WTC11 (cell line): ENCODE results near the gene PI4KB. TPM values are rescaled to one million over a fixed set of nuclear protein-coding genes. Genes with fewer than 3 reads are reported as not detected.

Experiments
- ATAC-seq: fragments of 200-7000 bp; cut with Tn5 transposase; 2 replicates; pipeline ENCODE4 v1.10.0; 2021; ENCODE audit warnings: mild to moderate bottlenecking, moderate library complexity
- CTCF ChIA-PET: fragments of 300-600 bp; sonication (Branson Sonifier 250); formaldehyde crosslinking; loops from one replicate; lab custom pipeline; 2021; ENCODE audit warnings: antibody characterized with exemption; lab: Charles Lee
- POLR2A ChIA-PET: fragments of 350-600 bp; sonication (Branson Sonifier 250); formaldehyde crosslinking; loops from one replicate; lab custom pipeline; 2021; ENCODE audit warnings: antibody characterized with exemption; lab: Charles Lee
- DNase-seq: peaks from one replicate; pipeline ENCODE4 v3.0.0; 2021; ENCODE audit warnings: low spot score
- H3K27ac Mint-ChIP-seq: 2 replicates; pipeline ENCODE4 v1.8.0; 2021; ENCODE audit warnings: mixed read lengths
- H3K27me3 Mint-ChIP-seq: 2 replicates; pipeline ENCODE4 v1.8.0; 2021; ENCODE audit warnings: low read depth, mild to moderate bottlenecking, moderate library complexity, mixed read lengths
- H3K36me3 Mint-ChIP-seq: 2 replicates; pipeline ENCODE4 v1.8.0; 2021; ENCODE audit warnings: mixed read lengths
- H3K4me1 Mint-ChIP-seq: 2 replicates; pipeline ENCODE4 v1.8.0; 2022; ENCODE audit warnings: mixed read lengths
- H3K4me3 Mint-ChIP-seq: 2 replicates; pipeline ENCODE4 v1.8.0; 2021; ENCODE audit warnings: mild to moderate bottlenecking, moderate library complexity, mixed read lengths
- H3K9me3 Mint-ChIP-seq: 2 replicates; pipeline ENCODE4 v1.8.0; 2021; ENCODE audit warnings: mixed read lengths
- ATF1 ChIP-seq: sonication (generic); formaldehyde crosslinking; IDR thresholded peaks from 2 replicates; pipeline ENCODE4 v1.8.1; 2023; ENCODE audit warnings: mild to moderate bottlenecking, moderate library complexity, missing genetic modification reagents
- ELF4 ChIP-seq: sonication (generic); formaldehyde crosslinking; IDR thresholded peaks from 2 replicates; pipeline ENCODE4 v1.8.1; 2022; ENCODE audit warnings: low read depth, mild to moderate bottlenecking, moderate library complexity, missing genetic modification reagents
- FOXP1 ChIP-seq: sonication (generic); formaldehyde crosslinking; IDR thresholded peaks from 2 replicates; pipeline ENCODE4 v1.8.0; 2022; ENCODE audit warnings: missing genetic modification reagents, mild to moderate bottlenecking, moderate library complexity, borderline replicate concordance
- GABPB1 ChIP-seq: sonication (generic); formaldehyde crosslinking; IDR thresholded peaks from 2 replicates; pipeline ENCODE4 v1.8.1; 2023; ENCODE audit warnings: mild to moderate bottlenecking, missing genetic modification reagents
- GRHL2 ChIP-seq: fragments of 250-450 bp; sonication (Bioruptor Pico); IDR thresholded peaks from 2 replicates; pipeline ENCODE4 v1.8.0; 2022; ENCODE audit warnings: mild to moderate bottlenecking, moderate library complexity; ENCODE audit not compliant: insufficient replicate concordance, severe bottlenecking
- GTF2I ChIP-seq: fragments of 250-450 bp; sonication (Bioruptor Pico); conservative IDR thresholded peaks from 2 replicates; pipeline ENCODE4 v1.4.0; 2021; ENCODE audit warnings: mild to moderate bottlenecking
- IRF2 ChIP-seq: sonication (generic); formaldehyde crosslinking; IDR thresholded peaks from 2 replicates; pipeline ENCODE4 v1.8.0; 2022; ENCODE audit warnings: low read depth, missing genetic modification reagents, borderline replicate concordance
- NFATC4 ChIP-seq: fragments of 250-450 bp; sonication (Bioruptor Pico); IDR thresholded peaks from 2 replicates; pipeline ENCODE4 v1.9.0; 2021; ENCODE audit warnings: mild to moderate bottlenecking
- NFYB ChIP-seq: sonication (generic); formaldehyde crosslinking; conservative IDR thresholded peaks from 2 replicates; pipeline ENCODE4 v1.8.0; 2022; ENCODE audit warnings: low read depth, missing genetic modification reagents
- OVOL2 ChIP-seq: fragments of 250-450 bp; sonication (Bioruptor Pico); IDR thresholded peaks from 2 replicates; pipeline ENCODE4 v1.9.0; 2021; ENCODE audit warnings: mild to moderate bottlenecking, borderline replicate concordance
- ZNF121 ChIP-seq: sonication (generic); formaldehyde crosslinking; IDR thresholded peaks from 2 replicates; pipeline ENCODE4 v1.8.0; 2023; ENCODE audit warnings: missing genetic modification reagents
- ZNF396 ChIP-seq: fragments of 250-450 bp; sonication (Bioruptor Pico); IDR thresholded peaks from 2 replicates; pipeline ENCODE4 v1.8.0; 2021; ENCODE audit warnings: mild to moderate bottlenecking, moderate library complexity, borderline replicate concordance
- total RNA-seq: library from RNA; stranded (reverse); gene quantifications from 3 replicates; pipeline ENCODE4 v1.2.3, GENCODE V29; 2021
- TF ChIP-seq, protein P1 (sequence below): sonication (generic); formaldehyde crosslinking; IDR thresholded peaks from 2 replicates; pipeline ENCODE4 v1.8.1; 2023; ENCODE audit warnings: mild to moderate bottlenecking, missing genetic modification reagents, borderline replicate concordance
- TF ChIP-seq, protein P2 (sequence below): fragments of 250-450 bp; sonication (Bioruptor Pico); IDR thresholded peaks from 2 replicates; pipeline ENCODE4 v1.9.0; 2021; ENCODE audit warnings: mild to moderate bottlenecking
- TF ChIP-seq, protein P3 (sequence below): sonication (generic); formaldehyde crosslinking; IDR thresholded peaks from 2 replicates; pipeline ENCODE4 v1.8.1; 2023; ENCODE audit warnings: mild to moderate bottlenecking, missing genetic modification reagents, moderate library complexity
- TF ChIP-seq, protein P4 (sequence below): fragments of 250-450 bp; sonication (Bioruptor Pico); IDR thresholded peaks from 2 replicates; pipeline ENCODE4 v1.9.0; 2021; ENCODE audit warnings: mild to moderate bottlenecking
- TF ChIP-seq, protein P5 (sequence below): sonication (generic); formaldehyde crosslinking; conservative IDR thresholded peaks from 2 replicates; pipeline ENCODE4 v1.8.1; 2023; ENCODE audit warnings: mild to moderate bottlenecking, low read depth, missing genetic modification reagents, moderate library complexity
- TF ChIP-seq, protein P6 (sequence below): sonication (generic); formaldehyde crosslinking; IDR thresholded peaks from 2 replicates; pipeline ENCODE4 v1.8.1; 2023; ENCODE audit warnings: mild to moderate bottlenecking, missing genetic modification reagents
- TF ChIP-seq, protein P7 (sequence below): sonication (generic); formaldehyde crosslinking; IDR thresholded peaks from 2 replicates; pipeline ENCODE4 v1.8.1; 2022; ENCODE audit warnings: mild to moderate bottlenecking, moderate library complexity, missing genetic modification reagents
- TF ChIP-seq, protein P8 (sequence below): sonication (generic); formaldehyde crosslinking; IDR thresholded peaks from 2 replicates; pipeline ENCODE4 v1.8.0; 2023; ENCODE audit warnings: missing genetic modification reagents

The PI4KB gene
- total RNA-seq, 1 experiment from 2014 or later, result 33.6 TPM

DNA sequence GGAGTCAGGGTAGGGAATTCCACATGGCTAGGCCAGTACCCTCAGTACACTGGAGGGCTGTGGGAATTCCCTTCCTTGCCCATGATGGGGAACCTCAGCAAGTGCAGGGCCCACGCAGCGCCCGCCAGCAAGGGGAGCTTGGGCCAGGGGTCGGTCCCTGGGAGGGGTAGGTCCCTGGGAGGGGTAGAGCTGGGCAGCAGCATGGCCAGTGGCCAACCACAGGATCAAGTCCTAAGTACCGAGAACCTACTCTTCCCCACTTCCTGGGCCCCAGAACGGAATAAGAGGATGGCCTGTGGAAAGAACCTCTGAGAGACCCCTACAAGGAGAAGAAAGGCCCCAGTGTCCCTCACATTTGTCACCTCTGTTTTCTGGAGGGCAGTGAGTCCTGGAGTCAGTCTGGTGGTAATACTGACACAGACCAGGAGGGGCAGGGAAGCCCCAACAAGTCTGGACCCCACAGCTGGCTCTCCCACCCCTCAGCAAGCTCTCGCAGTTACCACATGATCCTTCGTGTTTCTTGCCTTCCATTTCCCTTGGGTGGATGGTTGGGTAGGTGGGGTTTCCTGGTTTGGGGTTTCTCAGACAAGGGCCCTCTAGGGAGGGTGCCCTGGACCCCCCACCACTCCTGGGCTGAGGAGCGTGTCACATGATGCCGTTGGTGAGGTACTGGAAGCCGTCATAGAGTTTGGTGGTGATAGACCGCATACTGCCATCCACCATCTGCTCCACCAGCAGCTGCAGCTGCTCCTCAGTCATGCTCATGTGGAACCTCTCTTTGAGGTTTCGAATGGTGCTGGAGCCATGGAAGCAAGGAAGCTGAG is 34.8 kb downstream of the PI4KB start:
- Mint-ChIP-seq H3K9me3 (no peaks in the 10 kb centered on the region), H3K27ac (no peak overlapping the region; the same call in 1 of the 2 replicates), H3K36me3 (peaks cover 45% of the 10 kb centered on the region), H3K4me1 (peaks cover 30% of the 10 kb centered on the region), H3K27me3 (no peaks in the 10 kb centered on the region), H3K4me3 (no peak overlapping the region)
- TF ChIP-seq GABPB1 (CRISPR knock-in tag) (no peak), GRHL2 (no peak), NFYB (CRISPR knock-in tag) (no peak), ZNF121 (CRISPR knock-in tag) (no peak), OVOL2 (CRISPR knock-in tag) (no peak), ATF1 (CRISPR knock-in tag) (no peak), ELF4 (CRISPR knock-in tag) (no peak), FOXP1 (CRISPR knock-in tag) (no peak), GTF2I (no peak), ZNF396 (CRISPR knock-in tag) (no peak), IRF2 (CRISPR knock-in tag) (no peak), NFATC4 (0 out of 2 replicates have a peak, but pooled peaks have one; percentile 46)
- TF ChIP-seq, protein P1, sequence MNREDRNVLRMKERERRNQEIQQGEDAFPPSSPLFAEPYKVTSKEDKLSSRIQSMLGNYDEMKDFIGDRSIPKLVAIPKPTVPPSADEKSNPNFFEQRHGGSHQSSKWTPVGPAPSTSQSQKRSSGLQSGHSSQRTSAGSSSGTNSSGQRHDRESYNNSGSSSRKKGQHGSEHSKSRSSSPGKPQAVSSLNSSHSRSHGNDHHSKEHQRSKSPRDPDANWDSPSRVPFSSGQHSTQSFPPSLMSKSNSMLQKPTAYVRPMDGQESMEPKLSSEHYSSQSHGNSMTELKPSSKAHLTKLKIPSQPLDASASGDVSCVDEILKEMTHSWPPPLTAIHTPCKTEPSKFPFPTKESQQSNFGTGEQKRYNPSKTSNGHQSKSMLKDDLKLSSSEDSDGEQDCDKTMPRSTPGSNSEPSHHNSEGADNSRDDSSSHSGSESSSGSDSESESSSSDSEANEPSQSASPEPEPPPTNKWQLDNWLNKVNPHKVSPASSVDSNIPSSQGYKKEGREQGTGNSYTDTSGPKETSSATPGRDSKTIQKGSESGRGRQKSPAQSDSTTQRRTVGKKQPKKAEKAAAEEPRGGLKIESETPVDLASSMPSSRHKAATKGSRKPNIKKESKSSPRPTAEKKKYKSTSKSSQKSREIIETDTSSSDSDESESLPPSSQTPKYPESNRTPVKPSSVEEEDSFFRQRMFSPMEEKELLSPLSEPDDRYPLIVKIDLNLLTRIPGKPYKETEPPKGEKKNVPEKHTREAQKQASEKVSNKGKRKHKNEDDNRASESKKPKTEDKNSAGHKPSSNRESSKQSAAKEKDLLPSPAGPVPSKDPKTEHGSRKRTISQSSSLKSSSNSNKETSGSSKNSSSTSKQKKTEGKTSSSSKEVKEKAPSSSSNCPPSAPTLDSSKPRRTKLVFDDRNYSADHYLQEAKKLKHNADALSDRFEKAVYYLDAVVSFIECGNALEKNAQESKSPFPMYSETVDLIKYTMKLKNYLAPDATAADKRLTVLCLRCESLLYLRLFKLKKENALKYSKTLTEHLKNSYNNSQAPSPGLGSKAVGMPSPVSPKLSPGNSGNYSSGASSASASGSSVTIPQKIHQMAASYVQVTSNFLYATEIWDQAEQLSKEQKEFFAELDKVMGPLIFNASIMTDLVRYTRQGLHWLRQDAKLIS, result 0 out of 2 replicates have a peak, but pooled peaks have one; percentile 27
- TF ChIP-seq, protein P2, sequence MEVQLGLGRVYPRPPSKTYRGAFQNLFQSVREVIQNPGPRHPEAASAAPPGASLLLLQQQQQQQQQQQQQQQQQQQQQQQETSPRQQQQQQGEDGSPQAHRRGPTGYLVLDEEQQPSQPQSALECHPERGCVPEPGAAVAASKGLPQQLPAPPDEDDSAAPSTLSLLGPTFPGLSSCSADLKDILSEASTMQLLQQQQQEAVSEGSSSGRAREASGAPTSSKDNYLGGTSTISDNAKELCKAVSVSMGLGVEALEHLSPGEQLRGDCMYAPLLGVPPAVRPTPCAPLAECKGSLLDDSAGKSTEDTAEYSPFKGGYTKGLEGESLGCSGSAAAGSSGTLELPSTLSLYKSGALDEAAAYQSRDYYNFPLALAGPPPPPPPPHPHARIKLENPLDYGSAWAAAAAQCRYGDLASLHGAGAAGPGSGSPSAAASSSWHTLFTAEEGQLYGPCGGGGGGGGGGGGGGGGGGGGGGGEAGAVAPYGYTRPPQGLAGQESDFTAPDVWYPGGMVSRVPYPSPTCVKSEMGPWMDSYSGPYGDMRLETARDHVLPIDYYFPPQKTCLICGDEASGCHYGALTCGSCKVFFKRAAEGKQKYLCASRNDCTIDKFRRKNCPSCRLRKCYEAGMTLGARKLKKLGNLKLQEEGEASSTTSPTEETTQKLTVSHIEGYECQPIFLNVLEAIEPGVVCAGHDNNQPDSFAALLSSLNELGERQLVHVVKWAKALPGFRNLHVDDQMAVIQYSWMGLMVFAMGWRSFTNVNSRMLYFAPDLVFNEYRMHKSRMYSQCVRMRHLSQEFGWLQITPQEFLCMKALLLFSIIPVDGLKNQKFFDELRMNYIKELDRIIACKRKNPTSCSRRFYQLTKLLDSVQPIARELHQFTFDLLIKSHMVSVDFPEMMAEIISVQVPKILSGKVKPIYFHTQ, result no peak
- TF ChIP-seq, protein P3, sequence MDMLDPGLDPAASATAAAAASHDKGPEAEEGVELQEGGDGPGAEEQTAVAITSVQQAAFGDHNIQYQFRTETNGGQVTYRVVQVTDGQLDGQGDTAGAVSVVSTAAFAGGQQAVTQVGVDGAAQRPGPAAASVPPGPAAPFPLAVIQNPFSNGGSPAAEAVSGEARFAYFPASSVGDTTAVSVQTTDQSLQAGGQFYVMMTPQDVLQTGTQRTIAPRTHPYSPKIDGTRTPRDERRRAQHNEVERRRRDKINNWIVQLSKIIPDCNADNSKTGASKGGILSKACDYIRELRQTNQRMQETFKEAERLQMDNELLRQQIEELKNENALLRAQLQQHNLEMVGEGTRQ (CRISPR knock-in tag), result peak; percentile 56
- TF ChIP-seq, protein P4, sequence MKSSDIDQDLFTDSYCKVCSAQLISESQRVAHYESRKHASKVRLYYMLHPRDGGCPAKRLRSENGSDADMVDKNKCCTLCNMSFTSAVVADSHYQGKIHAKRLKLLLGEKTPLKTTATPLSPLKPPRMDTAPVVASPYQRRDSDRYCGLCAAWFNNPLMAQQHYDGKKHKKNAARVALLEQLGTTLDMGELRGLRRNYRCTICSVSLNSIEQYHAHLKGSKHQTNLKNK (CRISPR knock-in tag), result no peak
- TF ChIP-seq, protein P5, sequence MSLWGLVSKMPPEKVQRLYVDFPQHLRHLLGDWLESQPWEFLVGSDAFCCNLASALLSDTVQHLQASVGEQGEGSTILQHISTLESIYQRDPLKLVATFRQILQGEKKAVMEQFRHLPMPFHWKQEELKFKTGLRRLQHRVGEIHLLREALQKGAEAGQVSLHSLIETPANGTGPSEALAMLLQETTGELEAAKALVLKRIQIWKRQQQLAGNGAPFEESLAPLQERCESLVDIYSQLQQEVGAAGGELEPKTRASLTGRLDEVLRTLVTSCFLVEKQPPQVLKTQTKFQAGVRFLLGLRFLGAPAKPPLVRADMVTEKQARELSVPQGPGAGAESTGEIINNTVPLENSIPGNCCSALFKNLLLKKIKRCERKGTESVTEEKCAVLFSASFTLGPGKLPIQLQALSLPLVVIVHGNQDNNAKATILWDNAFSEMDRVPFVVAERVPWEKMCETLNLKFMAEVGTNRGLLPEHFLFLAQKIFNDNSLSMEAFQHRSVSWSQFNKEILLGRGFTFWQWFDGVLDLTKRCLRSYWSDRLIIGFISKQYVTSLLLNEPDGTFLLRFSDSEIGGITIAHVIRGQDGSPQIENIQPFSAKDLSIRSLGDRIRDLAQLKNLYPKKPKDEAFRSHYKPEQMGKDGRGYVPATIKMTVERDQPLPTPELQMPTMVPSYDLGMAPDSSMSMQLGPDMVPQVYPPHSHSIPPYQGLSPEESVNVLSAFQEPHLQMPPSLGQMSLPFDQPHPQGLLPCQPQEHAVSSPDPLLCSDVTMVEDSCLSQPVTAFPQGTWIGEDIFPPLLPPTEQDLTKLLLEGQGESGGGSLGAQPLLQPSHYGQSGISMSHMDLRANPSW, result no peak
- TF ChIP-seq, protein P6, sequence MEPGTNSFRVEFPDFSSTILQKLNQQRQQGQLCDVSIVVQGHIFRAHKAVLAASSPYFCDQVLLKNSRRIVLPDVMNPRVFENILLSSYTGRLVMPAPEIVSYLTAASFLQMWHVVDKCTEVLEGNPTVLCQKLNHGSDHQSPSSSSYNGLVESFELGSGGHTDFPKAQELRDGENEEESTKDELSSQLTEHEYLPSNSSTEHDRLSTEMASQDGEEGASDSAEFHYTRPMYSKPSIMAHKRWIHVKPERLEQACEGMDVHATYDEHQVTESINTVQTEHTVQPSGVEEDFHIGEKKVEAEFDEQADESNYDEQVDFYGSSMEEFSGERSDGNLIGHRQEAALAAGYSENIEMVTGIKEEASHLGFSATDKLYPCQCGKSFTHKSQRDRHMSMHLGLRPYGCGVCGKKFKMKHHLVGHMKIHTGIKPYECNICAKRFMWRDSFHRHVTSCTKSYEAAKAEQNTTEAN (CRISPR knock-in tag), result no peak
- TF ChIP-seq, protein P7, sequence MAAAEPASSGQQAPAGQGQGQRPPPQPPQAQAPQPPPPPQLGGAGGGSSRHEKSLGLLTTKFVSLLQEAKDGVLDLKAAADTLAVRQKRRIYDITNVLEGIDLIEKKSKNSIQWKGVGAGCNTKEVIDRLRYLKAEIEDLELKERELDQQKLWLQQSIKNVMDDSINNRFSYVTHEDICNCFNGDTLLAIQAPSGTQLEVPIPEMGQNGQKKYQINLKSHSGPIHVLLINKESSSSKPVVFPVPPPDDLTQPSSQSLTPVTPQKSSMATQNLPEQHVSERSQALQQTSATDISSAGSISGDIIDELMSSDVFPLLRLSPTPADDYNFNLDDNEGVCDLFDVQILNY (CRISPR knock-in tag), result no peak
- TF ChIP-seq, protein P8, sequence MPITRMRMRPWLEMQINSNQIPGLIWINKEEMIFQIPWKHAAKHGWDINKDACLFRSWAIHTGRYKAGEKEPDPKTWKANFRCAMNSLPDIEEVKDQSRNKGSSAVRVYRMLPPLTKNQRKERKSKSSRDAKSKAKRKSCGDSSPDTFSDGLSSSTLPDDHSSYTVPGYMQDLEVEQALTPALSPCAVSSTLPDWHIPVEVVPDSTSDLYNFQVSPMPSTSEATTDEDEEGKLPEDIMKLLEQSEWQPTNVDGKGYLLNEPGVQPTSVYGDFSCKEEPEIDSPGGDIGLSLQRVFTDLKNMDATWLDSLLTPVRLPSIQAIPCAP (CRISPR knock-in tag), result no peak
- ChIA-PET POLR2A (interaction anchor here (0.5 to 1.5 kb wide), 4 partner anchors 9 to 1105 kb away, joined by 3 to 6 read pairs (median 5); partner anchors contain the start of gene ZNF687), CTCF (interaction anchor here (1.0 to 5.5 kb wide), 5 partner anchors 9 to 48 kb away, joined by 3 to 36 read pairs (median 9); partner anchors contain the start of gene PI4KB)
- ATAC-seq (peak; percentile 43), DNase-seq (no peak)
